Activated gamma-delta T cell treated with anti-CD3 and anti-CD28 coated beads, Interleukin-2, amount 50 U/mL, for 16 hours (primary cell): Measurements from ENCODE around the gene BLVRB.

ENCODE experiments used
- DNase-seq: peaks from one replicate; pipeline ENCODE4 v3.0.0-alpha.2; 2020; ENCODE audit warnings: low read depth

BLVRB gene

DNA sequence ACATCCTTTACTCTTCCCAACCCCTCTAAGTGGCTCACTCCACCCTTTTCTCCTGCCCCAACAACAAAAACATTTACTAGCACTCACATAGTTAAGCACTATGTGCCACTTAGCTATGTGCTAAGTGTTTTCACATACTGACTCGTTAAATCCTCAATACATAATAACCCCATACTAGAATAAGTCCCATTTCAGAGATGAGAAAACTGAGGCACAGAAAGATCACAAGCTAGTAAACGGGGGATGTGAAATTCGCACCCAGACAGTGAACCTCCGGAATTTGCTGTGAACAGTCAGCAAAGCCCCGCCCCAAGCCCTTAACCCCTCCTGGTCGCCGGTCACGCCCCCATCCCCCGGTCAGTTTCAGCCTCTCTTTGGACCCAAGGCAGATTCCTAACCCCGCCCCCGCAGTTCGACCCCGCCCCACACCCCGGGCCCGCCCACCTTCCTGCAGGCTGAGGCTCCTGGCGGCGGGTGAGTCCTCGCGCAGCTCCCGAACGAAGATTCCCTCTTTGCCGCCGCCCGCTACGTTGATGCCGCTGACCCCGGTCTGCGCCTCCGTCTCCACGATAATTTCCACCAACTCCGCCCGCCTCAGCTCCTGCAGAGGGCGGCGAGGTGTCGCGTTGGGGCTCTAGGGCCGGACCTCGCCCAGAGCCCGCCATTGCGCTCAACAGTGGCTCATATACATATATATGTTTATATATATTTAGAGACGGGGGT lies 62.1 kb downstream of the BLVRB start:
- peak; percentile 49 for DNase-seq

- DNase-seq = no peak
These were observed 65.0 kb downstream of the BLVRB start for GRCh38 chr19:40400559-40400958.

DNA sequence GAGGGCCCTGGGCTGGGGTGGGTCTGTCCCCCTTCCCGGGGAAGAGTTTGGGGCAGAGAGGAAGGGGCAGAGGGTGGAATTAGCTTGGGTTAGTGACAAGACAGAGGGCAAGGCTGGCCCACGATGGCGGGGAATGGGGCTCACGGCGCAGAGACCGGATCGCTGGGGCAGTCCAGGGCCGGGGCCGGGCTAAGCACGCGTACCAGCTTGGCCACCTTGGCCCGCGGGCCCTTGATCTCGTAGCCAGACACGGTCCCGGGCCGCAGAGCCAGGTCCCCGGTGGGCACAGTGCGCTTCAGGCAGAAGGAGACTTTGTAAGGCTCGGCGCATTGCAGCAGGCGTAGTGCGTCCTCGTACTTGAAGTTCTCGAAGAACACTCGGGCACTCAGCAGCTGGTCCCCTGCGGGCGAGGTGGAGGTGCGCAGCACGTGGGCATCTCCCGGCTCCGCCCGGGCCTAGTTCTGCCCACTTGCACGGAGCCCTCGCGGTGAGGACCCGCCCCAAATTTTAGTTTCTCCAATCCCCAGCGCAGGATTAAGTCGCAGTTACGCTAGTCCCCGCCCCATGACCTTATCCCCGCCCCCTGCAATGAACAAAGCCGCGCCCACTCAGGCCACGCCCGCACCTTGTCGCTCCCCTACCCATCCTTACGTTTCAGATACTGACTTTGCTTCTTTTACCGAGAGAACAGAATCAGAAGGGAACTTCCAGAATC lies 67.0 kb downstream of the BLVRB start:
- DNase-seq = peak; percentile 11
